NCI-H1436 treated with DMSO at 0.1 percent for 48 hours (cell line): ENCODE measurements around the gene PROCR.
"Not testable (repeated sequence)": the region's sequence is repeated elsewhere in the genome, so short reads cannot be mapped to it uniquely, and the experiment has no call there.

Experiments
- DNase-seq: peaks from one replicate; lab custom pipeline; 2025; lab: John Stamatoyannopoulos, UW

PROCR gene

DNA sequence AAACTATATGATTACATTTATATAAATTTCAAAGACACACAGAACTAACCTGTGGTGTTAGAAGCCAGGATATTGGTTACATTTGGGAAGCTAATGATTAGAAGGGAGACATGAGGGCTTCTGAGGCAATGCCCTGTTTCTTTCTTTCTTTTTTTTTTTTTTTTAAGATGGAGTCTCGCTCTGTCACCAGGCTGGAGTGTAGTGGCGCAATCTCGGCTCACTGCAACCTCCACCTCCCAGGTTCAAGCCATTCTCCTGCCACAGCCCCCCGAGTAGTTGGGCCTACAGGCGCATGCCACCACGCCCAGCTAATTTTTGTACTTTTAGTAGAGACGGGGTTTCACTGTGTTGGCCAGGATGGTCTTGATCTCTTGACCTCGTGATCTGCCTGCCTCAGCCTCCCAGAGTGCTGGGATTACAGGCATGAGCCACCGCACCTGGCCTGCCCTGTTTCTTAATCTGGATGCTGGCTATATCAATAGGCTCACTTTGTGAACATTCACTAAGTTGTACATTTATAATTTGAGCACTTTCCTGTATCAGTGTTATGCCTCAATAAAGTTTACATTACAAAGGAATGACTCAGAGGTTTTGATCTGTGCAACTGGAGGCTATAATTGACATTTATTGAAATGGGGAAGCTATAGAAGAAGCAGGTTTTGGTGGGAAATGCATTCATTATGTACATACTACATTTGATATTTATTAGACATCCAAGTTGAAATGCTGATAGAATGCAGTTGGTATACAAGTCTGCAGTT lies 21.3 kb downstream of the PROCR start:
- not testable (repeated sequence) for DNase-seq

GRCh38 chr20:35196313-35196712 lies 24.4 kb downstream of the PROCR start:
- DNase-seq = no peak

GRCh38 chr20:35199740-35200139 lies 27.9 kb downstream of the PROCR start:
- no peak for DNase-seq

DNA sequence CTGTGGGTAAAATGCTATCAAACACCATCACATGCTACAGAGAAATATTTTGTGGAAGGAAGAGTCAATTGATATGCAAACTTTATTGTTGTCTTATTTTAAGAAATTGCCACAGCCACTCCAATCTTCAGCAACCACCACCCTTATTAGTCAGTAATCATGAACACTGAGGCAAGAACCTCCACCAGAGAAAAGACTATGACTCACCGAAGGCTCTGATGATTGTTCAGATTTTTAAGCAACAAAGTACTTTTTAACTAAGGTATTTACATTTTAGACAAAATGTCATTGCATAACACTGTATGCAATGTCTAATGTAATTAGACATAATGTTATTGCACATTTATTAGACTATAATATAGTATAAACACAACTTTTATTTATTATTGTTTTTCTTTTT lies 28.4 kb downstream of the PROCR start:
- no peak for DNase-seq

DNA sequence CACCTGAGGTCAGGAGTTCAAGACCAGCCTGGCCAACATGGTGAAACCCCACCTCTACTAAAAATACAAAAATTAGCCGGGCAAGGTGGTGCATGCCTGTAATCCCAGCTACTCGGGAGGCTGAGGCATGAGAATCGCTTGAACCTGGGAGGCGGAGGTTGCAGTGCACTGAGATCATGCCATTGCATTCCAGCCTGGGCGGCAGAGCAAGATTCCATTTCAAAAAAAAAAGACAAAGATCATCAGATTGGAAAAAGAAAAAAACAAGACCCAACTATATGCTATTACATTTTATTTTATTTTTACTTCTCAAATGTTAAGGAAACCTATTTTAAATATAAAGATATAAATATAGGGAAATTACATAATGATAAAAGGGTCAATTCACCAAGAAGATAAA lies 29.6 kb downstream of the PROCR start:
- not testable (repeated sequence) for DNase-seq

DNA sequence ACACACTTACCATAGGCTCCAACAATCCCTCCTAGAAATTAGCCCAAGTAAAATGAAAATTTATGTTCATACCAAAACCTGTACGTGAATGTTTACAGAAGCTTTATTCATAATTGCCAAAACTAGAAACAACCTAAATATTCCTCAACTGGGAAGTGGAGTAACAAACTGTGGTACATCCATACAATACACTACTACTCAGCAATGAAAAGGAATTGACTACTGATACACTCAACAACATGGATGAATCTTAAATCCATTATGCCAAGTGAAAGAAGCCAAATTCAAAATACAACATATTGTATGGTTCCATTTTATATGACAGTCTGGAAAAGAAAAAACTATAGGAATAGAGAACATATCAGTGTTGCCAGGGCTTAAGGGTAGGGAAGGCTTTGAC lies 34.9 kb downstream of the PROCR start:
- no peak for DNase-seq

DNA sequence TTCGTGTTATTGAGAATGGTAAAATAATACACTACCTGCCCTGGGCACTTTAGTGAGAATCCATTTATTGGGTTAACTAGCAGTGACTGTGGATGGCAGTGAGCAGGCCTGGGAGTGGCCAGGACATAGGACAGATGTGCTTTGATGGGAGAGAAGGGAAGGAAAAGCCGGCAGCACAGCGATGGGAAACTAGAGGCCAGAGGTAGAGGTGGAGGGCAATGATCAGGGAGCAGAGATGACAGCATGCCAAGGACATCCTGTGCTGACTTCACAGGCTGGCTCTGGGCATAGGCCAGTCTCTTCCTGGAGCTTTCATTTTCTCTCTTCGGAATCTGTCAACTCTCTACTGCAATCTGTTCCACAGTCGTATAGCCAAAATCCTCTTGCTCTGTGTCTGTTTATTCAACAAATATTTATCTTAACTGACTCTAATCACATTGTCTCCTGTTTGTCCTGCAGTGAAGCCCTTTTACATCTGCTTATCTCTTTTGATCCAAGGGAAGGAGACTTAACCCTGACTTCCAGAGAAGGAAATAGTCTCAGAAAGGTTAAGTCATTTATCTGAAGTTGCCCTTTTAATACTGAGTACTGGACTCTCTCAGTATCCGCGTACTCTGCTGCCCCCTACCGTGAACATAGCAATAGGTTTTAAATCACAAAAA lies 36.2 kb downstream of the PROCR start:
- peak; percentile 60 for DNase-seq

DNA sequence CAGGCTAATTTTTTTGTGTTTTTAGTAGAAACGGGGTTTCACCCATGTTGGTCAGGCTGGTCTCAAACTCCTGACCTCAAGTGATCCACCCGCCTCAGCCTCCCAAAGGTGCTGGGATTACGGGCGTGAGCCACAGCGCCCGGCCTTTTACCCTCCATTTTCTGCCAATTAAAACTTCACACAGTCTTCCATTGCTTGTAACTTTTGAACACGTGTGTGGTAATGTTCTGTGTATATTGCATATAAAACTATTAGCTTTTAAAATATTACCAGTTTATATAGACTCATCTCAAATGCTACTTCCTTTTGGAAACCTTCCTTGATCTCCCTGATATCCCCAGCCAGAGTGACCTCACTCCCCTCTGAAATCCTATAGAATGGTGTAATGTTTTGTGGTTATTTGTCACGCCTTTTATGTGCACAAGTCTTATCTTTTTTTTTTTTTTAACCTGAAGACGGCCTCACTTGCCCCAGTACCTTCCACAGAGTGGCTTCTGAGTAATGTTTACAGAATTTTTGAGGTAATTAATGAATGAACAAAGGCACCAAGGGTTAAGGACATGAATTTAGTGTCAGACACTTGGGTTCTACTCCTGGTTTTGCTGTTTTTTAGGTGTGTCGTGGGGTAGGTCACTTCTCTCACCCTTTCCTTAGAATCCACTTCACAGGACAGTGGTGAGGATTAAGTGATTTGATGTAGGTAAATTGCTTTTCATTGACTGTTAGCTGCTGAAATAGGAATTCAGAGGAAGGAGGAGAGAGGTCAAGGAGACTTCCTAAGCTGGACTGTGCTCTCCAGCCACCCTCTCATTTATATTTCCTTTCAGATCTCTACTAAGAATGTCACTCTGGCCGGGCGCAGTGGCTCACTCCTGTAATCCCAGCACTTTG lies 43.4 kb downstream of the PROCR start:
- DNase-seq = no peak

DNA sequence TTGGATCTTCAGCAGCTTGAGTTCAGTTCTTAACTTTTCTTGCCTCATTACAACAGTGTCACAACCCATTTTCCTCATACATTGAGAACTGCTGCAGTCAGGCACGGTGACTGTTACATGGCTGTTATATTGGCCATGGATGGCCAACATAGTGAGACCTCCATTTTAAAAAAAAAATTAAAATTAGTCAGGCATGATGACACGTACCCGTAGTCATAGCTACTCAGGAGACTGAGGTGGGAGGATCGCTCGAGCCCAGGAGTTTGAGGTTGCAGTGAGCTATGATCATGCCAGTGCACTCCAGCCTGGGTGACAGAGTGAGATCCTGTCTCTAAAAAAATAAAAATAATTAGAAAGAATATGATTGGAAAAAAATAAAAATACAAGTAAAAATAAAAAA lies 44.7 kb downstream of the PROCR start:
- no peak for DNase-seq

DNA sequence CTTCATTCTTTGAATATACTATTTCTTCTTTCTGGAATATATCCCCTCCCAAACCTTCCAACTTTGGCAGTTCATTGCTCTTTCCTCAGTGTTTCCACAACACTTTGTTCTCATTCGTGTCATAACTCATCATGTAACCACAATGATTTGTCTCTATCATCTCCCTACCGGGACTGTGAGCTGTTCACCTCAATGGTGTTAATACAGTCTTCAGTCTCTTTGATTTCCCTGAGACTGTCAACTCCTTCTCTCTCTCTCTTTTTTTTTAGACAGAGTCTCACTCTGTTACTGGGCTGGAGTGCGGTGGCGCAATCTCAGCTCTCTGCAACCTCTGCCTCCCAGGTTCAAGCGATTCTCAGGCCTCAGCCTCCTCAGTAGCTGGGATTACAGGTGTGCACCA lies 52.1 kb downstream of the PROCR start:
- no peak for DNase-seq

DNA sequence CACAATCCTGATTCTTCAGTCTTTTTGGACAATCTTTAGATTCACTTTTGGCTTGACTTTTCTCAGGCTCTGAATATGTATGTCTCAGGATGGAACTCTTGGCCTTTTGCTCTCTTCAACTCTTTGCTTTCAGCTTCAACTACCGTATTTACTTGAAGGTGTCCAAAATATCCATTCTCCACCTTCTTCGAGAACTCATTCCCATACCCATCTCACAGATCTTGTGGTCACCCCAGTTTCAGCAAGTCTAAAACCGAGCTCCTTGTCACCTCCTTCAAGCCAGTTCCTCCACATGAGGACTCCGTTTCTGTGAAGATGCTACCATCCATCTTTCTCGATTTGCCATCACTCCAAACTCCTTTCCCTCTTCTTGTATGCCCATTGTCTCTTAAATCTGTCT lies 52.7 kb downstream of the PROCR start:
- DNase-seq = no peak

GRCh38 chr20:35225319-35226125 lies 53.6 kb downstream of the PROCR start:
- DNase-seq = no peak

DNA sequence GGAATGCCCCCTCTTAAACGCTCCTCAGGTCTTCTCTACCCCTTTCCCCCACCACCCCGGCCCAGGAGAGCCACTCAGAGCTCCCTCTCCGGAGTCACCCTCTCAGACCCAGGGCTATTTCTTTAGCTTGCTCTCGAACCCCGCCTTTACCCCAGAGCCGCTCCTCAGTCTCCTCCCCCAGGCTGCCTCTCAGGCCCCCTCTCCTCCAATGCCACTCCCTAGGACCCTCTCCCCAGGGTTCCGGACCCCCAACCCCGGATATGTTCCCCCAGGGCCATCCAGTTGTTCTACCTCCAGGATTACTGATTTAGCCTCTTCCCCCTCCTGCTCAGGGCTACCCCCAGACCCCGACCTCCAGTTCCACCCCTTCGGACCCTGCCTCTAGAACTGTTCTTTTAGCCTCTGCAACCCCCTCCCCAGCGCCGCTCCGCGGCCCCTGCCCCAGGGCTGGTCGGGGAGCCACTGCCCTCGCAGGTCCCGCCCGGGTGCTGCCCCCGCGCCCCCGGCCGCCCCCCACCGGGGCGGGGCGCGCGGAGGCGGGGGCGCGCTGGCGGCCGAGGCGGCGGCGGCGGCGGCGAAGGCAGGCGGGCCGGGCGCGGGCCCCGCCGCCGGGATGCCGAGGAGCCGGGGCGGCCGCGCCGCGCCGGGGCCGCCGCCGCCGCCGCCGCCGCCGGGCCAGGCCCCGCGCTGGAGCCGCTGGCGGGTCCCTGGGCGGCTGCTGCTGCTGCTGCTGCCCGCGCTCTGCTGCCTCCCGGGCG lies 54.4 kb downstream of the PROCR start, which contains the start of gene MMP24:
MMP24 (plus strand) TSS at position 565 of the 758 bp plus-strand sequence; CDS start at position 614, 49 bp downstream.
- no peak for DNase-seq
